ENCODE measurements around the gene PLEKHH3.
"Not testable (repeated sequence)": the region's sequence is repeated elsewhere in the genome, so short reads cannot be mapped to it uniquely, and the experiment has no call there.

The PLEKHH3 gene

GRCh38 chr17:42673266-42673884 is 3.4 kb downstream of the PLEKHH3 start:
- DNase-seq (ENCODE audit: low spot score): no peak

GRCh38 chr17:42672038-42672437 is 4.8 kb downstream of the PLEKHH3 start:
- DNase-seq (ENCODE audit: low spot score): no peak

GRCh38 chr17:42670789-42671657 is 5.8 kb downstream of the PLEKHH3 start:
- DNase-seq (ENCODE audit: low spot score): no peak

GRCh38 chr17:42669977-42670788 is 6.6 kb downstream of the PLEKHH3 start:
- no peak for DNase-seq (ENCODE audit: low spot score)

- DNase-seq (ENCODE audit: low spot score): no peak
Measured at GRCh38 chr17:42669705-42669976, 7.2 kb downstream of the PLEKHH3 start.

DNA sequence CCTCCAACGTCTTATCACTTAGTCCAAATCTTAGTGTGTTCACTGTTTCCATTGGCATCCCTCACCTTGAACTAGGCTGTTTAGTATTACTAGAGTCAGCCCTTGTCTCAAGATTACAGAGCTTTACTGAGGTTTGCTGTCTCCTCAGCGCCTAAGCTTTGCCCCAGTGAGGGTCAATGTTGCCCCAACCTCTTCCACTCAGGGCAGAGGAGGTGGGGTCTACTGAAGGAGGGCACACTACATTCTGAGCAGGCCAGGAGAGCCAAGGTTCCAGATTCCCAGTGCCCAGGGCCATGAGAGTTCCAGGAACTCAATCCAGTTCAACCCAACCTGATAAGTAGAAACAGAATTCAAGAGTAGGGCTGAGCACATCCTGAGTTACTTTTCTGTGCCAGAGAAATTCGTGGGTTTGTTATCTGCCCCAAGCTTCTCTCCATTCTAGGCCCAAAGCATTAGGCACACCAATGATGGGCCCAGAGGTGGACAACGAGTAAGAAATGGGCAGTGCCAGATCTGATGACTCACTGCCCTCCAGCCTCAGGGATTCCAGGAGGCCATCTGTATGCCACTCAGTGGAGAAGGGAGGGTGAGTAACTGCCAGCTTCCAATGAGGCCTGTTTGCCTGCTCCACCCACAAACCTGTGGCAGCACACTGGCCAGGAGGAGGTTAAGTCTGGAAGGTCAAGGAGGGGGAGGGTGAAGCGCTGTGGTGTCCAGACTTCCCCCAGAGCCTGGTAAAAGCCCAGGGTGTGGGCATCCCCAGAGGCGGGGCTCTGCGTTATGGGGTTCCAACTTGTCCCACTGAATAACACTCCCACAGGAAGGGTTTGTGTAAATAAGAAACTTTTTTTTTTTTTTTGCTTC is 9.5 kb downstream of the PLEKHH3 start:
- no peak for DNase-seq (ENCODE audit: low spot score)

DNA sequence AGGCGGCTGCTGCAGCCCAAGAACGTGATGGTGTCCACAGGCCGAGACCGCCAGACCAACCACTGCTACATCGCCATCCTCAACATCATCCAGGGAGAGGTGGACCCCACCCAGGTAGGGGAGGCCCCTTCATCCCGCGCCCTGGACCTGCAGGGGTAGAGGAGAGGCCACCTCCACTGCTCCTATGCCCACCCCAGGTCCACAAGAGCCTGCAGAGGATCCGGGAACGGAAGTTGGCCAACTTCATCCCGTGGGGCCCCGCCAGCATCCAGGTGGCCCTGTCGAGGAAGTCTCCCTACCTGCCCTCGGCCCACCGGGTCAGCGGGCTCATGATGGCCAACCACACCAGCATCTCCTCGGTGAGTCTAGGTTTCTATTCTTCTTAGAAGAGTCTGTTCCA is 10.7 kb downstream of the PLEKHH3 start:
- not testable (repeated sequence) for DNase-seq (ENCODE audit: low spot score)

- DNase-seq (ENCODE audit: low spot score): no peak
Measured at GRCh38 chr17:42665581-42666001, 11.2 kb downstream of the PLEKHH3 start.

GRCh38 chr17:42660692-42661345 is 16.0 kb downstream of the PLEKHH3 start:
- no peak for DNase-seq (ENCODE audit: low spot score)

GRCh38 chr17:42659932-42660274 is 16.9 kb downstream of the PLEKHH3 start:
- DNase-seq (ENCODE audit: low spot score): not testable (repeated sequence)

DNA sequence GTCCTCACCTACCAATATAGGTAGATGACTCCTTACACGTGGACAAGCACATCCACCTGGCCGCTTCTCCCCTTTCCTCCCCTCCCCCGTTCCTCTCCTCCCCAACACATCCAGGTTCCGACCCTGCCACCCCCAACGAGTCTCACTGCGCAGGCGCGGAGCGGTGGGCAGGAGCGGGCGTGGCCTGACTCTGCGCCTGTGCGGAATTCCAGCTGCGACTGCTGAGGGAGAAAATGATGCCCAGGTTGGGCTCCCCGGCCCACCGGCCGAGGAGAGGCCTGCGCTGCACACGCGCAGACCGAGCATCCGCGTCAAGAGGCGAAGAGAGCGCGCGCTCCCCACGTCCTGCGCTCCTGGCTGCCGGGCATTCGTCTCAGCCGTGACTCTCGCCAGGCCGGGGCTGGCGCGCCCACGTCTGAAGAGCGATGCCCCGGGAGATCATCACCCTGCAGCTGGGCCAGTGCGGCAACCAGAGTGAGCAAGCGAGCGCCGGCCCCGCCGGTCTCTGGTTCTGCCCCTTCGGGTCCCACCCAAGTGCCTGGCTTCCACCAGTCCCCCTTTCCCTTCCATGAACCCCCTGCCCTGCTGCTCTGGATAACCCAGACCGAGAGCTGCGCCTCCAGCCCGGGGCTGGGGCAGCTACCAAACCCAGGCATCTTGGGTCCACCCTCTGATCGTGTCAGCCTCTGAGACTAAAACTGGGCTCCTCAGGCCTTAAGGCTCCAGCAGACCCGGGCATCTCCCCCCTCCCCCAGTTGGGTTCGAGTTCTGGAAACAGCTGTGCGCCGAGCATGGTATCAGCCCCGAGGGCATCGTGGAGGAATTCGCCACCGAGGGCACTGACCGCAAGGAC is 17.5 kb downstream of the PLEKHH3 start, which contains the start of gene TUBG2:
TUBG2 (plus strand) TSS at position 206 of the 853 bp plus-strand sequence; CDS start at position 426, 220 bp downstream.
- DNase-seq (ENCODE audit: low spot score): peak; percentile 94

- no peak for DNase-seq (ENCODE audit: low spot score)
Measured at GRCh38 chr17:42657824-42658588, 18.8 kb downstream of the PLEKHH3 start.

DNA sequence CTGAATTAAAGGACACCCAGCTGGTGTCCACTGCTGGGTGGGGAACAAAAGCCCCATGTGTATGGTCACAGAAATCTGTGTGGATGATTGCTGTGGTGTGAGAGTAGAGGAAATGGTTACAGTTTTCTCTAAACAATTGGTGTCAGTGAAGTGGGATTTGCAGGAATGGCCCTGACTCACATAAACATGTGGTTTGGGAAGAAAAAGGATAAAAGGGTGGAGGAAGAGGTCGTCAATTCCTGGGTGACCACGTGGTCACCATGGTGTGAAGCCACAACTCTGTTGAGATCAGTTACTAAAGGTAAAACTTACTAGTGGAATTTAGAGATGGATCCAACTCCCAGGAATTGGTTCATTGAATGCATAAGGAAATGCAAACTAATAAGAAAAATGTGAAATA is 21.3 kb downstream of the PLEKHH3 start:
- no peak for DNase-seq (ENCODE audit: low spot score)

- DNase-seq (ENCODE audit: low spot score): peak; percentile 86
Measured at GRCh38 chr17:42653179-42654124, 23.3 kb downstream of the PLEKHH3 start.

- no peak for DNase-seq (ENCODE audit: low spot score)
Measured at GRCh38 chr17:42651392-42651791, 25.4 kb downstream of the PLEKHH3 start.

GRCh38 chr17:42647778-42648177 is 29.0 kb downstream of the PLEKHH3 start:
- DNase-seq (ENCODE audit: low spot score): no peak

DNA sequence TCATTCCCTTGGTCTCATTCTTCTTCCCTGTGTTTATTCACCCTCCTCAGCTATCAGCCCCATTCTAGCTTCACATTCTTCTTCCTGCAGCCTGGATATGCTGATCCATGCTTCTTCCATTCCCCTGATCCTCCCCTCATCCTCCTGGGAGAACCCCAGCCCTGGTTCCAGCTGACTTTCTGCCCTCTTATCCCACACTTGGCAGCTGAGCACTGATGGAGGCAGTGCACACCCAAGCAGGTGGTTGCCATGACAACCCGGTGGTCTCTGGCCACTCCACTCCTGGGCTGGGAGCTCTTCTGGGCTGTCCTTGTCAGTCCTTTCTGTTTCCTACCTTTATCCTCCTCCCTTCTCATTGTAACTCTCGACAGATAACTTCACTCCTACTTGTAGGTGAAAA is 34.5 kb downstream of the PLEKHH3 start:
- DNase-seq (ENCODE audit: low spot score): peak; percentile 66

DNA sequence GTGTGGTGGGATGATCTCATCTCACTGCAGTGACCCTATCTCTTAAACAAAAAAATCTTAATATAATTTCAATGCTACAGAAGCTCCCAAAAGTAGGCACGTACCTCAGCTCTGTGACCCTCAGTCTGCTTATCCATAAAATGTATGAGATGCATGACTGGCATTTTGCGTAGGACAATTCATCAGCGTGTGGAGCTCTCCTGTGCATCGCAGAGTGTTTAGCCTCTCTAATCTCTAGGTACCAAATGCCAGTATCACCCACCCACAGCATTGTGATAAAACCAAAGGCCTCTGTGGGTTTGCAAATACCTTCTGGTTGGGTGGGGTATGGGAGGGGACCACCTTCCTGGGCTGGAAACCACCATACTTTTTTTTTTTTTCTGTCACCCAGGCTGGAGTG is 36.7 kb downstream of the PLEKHH3 start:
- no peak for DNase-seq (ENCODE audit: low spot score)
